C4-2B (cell line): Measurements from ENCODE around the gene PLXNA3.
A peak's percentile ranks its signal among the peaks of the same experiment; 100 is the strongest.

Experiments
- H3K27ac ChIP-seq: fragments of 450-650 bp; 2 replicates; pipeline ENCODE4 v1.5.1; 2017
- ZFX ChIP-seq: fragments of 450-650 bp; IDR thresholded peaks from 2 replicates; pipeline ENCODE4 v1.6.1; 2017
- TF ChIP-seq, protein P1 (sequence below): fragments of 450-650 bp; conservative IDR thresholded peaks from 2 replicates; pipeline ENCODE4 v1.5.1; 2017; ENCODE audit warnings: mild to moderate bottlenecking

PLXNA3 gene

DNA sequence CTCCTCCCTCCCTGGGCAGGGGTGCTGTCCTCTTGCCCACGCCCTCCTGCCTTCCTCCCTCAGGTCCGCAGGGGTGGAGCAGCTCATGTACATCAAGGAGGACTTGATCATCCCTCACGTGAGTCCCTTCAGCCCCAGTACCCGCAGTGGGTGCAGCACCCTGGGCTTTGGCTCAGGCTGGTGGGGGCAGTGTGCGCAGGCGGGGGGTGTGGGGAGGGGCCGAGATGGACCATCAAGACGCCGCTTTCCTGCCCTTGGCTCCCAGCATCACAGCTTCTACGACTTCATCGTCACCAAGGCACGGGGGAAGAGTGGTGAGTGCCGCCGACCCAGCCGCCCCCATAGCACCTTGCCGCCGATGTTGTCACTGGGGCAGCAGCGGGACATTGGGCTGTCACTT is 8.5 kb upstream of the PLXNA3 start:
- no peak overlapping the region for H3K27ac ChIP-seq
- TF ChIP-seq, protein P1, sequence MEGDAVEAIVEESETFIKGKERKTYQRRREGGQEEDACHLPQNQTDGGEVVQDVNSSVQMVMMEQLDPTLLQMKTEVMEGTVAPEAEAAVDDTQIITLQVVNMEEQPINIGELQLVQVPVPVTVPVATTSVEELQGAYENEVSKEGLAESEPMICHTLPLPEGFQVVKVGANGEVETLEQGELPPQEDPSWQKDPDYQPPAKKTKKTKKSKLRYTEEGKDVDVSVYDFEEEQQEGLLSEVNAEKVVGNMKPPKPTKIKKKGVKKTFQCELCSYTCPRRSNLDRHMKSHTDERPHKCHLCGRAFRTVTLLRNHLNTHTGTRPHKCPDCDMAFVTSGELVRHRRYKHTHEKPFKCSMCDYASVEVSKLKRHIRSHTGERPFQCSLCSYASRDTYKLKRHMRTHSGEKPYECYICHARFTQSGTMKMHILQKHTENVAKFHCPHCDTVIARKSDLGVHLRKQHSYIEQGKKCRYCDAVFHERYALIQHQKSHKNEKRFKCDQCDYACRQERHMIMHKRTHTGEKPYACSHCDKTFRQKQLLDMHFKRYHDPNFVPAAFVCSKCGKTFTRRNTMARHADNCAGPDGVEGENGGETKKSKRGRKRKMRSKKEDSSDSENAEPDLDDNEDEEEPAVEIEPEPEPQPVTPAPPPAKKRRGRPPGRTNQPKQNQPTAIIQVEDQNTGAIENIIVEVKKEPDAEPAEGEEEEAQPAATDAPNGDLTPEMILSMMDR: no peak
- TF ChIP-seq ZFX: no peak

GRCh38 chrX:154450312-154450711 is 7.8 kb upstream of the PLXNA3 start:
- no peak overlapping the region for H3K27ac ChIP-seq
- TF ChIP-seq, protein P1: no peak
- TF ChIP-seq ZFX: no peak

GRCh38 chrX:154452823-154453222 is 5.3 kb upstream of the PLXNA3 start:
- TF ChIP-seq ZFX: no peak
- TF ChIP-seq, protein P1: no peak
- no peak overlapping the region for H3K27ac ChIP-seq

DNA sequence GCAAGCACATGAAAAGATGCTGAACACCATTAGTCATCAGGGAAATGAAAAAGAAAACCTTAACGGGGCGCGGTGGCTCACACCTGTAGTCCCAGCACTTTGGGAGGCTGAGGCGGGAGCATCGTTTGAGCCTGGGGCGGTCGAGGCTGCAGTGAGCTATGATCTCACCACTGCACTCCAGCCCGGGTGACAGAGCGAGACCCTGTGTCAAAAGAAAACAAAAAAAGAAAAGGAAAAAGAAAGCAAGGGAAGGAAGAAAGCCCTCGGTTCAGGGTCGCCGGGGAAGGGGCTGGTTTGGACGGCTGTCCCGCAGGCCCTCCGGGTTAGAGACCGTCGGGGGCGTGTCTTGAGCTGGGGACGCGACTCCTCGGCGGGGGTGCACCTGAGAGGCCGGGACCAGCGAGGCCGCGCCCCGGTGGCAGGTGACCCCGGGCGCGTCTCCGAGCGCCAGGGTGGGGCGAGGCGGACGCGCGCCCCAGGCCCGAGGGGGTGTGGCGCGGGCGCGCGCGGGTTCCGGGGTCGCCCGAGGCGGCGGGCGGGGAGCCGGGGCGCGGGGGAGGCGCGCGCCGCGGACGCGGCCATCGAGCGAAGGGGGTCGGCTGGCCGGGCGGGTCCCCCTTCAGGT is 478 bp upstream of the PLXNA3 start:
- no peak for TF ChIP-seq ZFX
- peak overlapping the region; percentile 69 for H3K27ac ChIP-seq

DNA sequence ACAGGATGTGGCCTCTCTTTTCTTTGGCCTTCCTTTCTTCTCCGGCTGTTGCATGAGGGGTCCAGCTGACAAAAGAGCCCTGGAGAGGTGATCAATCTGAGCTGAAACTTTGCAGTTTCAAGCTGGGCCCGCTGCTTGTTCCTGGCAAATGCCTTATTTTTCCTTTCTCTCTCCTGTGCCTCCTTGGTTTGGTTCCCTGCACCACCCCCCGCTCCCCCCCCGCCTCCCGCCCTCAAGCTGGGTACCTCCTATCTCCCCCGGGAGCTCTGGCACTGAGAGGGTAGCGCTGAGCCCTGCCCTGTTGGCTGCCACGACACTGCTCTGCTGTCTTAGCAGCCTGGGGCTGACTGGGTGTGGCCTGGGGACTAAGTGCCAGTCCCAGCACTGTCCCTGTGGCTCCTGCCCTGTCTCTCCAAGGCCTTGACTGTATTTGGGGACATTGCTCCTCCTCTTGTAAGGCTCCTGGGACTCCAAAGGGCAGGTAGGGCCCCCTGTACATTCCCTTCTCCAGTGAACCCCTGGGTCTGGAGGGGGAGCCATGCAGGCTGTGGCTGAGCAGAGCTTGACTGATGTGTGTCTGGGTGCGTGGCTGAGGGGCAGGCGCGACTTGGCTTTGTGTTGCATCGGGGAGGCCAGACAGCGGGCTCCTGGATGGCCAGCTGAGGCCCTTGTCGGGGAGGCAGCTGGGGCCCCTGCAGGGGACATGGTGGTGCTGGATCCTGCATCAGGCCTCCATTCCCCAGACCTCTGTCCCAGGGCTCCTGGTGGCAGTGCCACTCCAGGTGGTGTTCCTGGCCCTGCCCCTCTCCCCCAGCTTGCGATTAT is 1.1 kb downstream of the PLXNA3 start:
- peak overlapping the region; percentile 69; the same call in 1 of the 2 replicates for H3K27ac ChIP-seq
- TF ChIP-seq, protein P1: no peak
- no peak for TF ChIP-seq ZFX

DNA sequence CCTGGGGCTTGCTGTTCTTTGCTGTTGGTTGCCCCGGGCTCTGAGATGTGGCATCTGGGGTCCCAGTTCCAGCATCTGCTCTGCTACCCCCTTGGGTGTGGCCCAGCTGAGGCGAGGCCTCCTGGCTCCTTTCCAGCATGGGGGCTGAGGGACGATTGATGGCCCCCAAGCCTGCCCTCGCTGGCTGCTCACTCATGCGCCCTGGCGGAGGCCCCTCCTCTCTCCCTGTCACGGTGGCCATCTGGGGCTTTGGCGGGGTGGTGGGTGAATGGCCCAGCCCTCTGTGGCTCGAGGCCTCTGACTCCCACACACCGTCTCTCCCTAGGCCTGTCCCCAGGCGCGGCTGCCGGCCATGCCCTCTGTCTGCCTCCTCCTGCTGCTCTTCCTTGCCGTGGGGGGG is 1.8 kb downstream of the PLXNA3 start:
- TF ChIP-seq ZFX: no peak
- TF ChIP-seq, protein P1: no peak
- H3K27ac ChIP-seq: no peak overlapping the region; the same call in 1 of the 2 replicates

GRCh38 chrX:154460326-154460725 is 2.2 kb downstream of the PLXNA3 start:
- no peak overlapping the region for H3K27ac ChIP-seq
- TF ChIP-seq, protein P1: no peak
- TF ChIP-seq ZFX: no peak
